HG03575 (cell line): ENCODE measurements around the gene C1orf35.

ENCODE experiments used
- ATAC-seq: cut with Tn5 transposase; IDR thresholded peaks from one replicate; pipeline ENCODE4 v1.9.1; 2021; ENCODE audit not compliant: unreplicated experiment, insufficient number of reproducible peaks, low FRiP score; ENCODE audit errors: extremely low read depth

Gene C1orf35

GRCh38 chr1:228098323-228098931 is 4.7 kb downstream of the C1orf35 start:
- ATAC-seq = no peak

GRCh38 chr1:228097333-228098081 is 5.6 kb downstream of the C1orf35 start:
- ATAC-seq = no peak

- ATAC-seq = no peak
Measured at GRCh38 chr1:228096416-228097332, 6.5 kb downstream of the C1orf35 start.

GRCh38 chr1:228095938-228096337 is 7.2 kb downstream of the C1orf35 start:
- ATAC-seq = no peak

GRCh38 chr1:228095161-228095560 is 8.0 kb downstream of the C1orf35 start:
- no peak for ATAC-seq

GRCh38 chr1:228094432-228095016 is 8.6 kb downstream of the C1orf35 start:
- ATAC-seq = no peak

GRCh38 chr1:228093050-228093906 is 9.8 kb downstream of the C1orf35 start:
- ATAC-seq = no peak

GRCh38 chr1:228092342-228093049 is 10.6 kb downstream of the C1orf35 start:
- ATAC-seq = no peak

GRCh38 chr1:228091084-228091483 is 12.0 kb downstream of the C1orf35 start:
- no peak for ATAC-seq

- no peak for ATAC-seq
Measured at GRCh38 chr1:228090613-228091081, 12.5 kb downstream of the C1orf35 start.

- ATAC-seq = no peak
Measured at GRCh38 chr1:228089519-228090380, 13.4 kb downstream of the C1orf35 start.

- no peak for ATAC-seq
Measured at GRCh38 chr1:228088586-228089498, 14.3 kb downstream of the C1orf35 start.

- no peak for ATAC-seq
Measured at GRCh38 chr1:228087771-228088251, 15.3 kb downstream of the C1orf35 start.

GRCh38 chr1:228085287-228085951 is 17.7 kb downstream of the C1orf35 start:
- no peak for ATAC-seq

- no peak for ATAC-seq
Measured at GRCh38 chr1:228084797-228085196, 18.3 kb downstream of the C1orf35 start.
